Right lung (tissue), 10 donors: ENCODE measurements around the gene INSC. TPM values are rescaled to one million over a fixed set of nuclear protein-coding genes. Genes with fewer than 3 reads are reported as not detected.
"Not testable (repeated sequence)": the region's sequence is repeated elsewhere in the genome, so short reads cannot be mapped to it uniquely, and the experiment has no call there.

Source experiments
- DNase-seq, 2 donors: peaks; one replicate each; pipeline ENCODE4 v3.0.0-alpha.2; 2013
- long read RNA-seq, 8 donors: transcript quantifications; one replicate each; lab custom pipeline, GENCODE V29; 2026
- polyA plus RNA-seq, 5 donors: library from polyadenylated mRNA; unstranded; fragments of 120-200 nt; gene quantifications; one replicate each; pipeline versions ENCODE4 v1.2.1 to v1.2.3, GENCODE V29; 2013; ENCODE audit warnings: inconsistent platforms in 1 of 5, low replicate concordance in 1 of 5; ENCODE audit not compliant: insufficient read length in 5 of 5, insufficient read depth in 1 of 5

Gene INSC, protein sequence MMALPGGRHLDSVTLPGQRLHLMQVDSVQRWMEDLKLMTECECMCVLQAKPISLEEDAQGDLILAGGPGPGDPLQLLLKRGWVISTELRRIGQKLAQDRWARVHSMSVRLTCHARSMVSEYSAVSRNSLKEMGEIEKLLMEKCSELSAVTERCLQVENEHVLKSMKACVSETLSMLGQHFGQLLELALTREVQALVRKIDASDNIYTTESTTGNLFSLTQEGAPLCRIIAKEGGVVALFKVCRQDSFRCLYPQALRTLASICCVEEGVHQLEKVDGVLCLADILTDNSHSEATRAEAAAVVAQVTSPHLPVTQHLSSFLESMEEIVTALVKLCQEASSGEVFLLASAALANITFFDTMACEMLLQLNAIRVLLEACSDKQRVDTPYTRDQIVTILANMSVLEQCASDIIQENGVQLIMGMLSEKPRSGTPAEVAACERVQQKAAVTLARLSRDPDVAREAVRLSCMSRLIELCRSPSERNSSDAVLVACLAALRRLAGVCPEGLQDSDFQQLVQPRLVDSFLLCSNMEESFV
- polyA plus RNA-seq, result under 1 TPM; 0.21 to 0.72 (median 0.55) TPM
- long read RNA-seq, donor 1, result 0 reads
- long read RNA-seq, donor 2, result 0 reads
- long read RNA-seq, donor 3, result 0 reads
- long read RNA-seq, donor 4, result 0 reads
- long read RNA-seq, donor 5, result 0 reads
- long read RNA-seq, donor 6, result 0 reads
- long read RNA-seq, donor 7, result 0 reads
- long read RNA-seq, donor 8, result 0 reads

DNA sequence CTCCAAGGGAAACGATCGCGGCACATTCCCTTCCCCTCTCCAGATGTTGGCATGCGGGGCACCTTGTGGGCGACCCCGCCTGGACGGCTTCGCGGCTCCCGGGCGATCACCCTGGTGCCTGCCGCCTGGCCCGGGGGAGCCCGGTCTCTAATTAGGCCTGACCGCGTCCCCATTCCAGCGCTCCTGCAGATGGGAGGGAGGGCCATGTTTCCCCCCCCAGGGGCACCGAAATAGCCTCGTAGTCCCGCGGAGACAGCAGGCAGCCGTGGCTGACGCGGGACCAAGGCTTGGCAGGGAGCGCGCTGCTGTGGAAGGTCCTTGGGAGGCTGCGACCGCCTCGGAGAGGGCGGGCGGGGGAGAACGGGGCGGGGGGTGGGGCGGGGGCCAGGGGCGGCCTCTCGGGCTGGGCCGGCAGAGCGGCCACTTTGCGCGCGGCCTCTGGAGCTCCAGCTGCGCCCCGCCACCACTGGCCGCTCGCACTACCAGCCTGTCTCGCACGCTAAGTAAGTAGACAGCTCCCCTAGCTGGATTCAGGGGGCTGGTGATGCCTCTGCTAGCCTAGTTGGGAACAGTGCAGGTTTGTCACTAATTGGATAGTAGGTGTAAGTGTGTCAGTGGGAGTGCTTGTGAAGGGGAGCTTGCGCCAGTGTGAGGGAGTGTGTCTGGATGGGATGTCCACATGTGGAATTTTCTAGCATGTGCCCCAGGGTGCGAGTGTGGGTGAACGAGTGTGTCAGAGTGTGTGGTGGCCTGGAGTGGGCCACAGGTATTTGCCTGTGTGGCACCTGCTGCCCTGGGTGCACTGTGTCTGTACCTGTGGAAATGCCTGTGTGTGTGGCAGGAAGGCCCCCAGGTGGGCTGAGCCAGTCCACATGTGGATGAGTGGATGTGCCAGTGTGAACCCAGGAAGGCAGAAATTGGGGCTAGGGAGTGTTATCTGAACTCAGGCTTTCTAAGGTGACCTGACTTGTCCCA is at the start of gene INSC:
Gene INSC (plus strand): TSS at position 423 of the 975 bp plus-strand sequence. CDS start 34,252 bp downstream, outside the sequence.
- peak; percentile 17 to 21 for DNase-seq

DNA sequence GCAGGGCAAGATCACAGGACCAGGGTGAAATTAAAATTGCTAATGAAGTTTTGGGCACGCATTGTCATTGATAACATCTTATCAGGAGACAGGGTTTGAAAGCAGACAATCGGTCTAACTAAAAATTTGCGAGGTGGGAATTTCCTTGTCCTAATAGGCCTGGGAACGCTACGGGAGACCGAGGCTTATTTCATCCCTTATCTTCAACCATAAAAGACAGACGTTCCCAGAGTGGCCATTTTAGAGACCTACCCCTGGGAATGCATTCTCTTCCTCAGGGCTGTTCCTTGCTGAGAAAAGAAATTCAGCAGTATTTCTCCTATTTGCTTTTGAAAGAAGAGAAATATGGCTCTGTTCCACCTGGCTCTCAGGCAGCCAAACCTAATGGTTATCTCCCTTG is 45.0 kb upstream of the INSC start:
- DNase-seq, result not testable (repeated sequence)

DNA sequence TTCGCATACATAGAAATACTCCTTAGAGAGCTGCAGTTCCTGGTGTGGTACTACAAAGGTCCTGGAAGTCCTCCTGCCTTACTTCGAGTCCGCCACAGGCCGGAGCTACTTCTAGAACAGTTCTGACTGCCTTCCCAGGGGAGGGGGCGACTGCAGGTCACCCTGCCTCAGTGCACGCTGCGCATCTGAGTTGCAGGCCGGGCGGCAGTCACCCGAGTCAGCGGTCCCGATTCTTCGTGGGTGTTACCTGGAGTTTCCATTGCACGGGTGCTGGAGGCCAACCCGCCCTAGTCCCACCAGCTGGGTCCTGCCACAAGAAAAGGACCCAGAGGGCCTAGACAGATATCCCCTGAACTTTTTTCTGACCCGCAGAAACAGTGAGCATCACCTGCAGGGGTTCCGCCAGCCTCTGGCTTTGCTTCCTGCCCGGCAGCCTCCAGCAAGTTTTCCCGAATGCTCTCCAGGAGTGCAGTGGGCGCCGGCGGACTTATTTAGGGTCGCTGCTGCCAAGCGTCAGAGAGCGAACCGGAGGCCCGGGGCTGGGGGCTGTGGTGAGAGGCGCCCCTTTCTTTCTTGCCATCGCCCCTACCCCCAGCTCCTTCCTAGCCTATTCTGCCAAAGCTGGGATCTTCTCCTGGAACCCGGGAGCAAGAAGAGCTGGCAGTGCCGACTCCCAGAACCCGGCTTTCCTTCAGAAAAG is 43.0 kb upstream of the INSC start:
- no peak for DNase-seq

DNA sequence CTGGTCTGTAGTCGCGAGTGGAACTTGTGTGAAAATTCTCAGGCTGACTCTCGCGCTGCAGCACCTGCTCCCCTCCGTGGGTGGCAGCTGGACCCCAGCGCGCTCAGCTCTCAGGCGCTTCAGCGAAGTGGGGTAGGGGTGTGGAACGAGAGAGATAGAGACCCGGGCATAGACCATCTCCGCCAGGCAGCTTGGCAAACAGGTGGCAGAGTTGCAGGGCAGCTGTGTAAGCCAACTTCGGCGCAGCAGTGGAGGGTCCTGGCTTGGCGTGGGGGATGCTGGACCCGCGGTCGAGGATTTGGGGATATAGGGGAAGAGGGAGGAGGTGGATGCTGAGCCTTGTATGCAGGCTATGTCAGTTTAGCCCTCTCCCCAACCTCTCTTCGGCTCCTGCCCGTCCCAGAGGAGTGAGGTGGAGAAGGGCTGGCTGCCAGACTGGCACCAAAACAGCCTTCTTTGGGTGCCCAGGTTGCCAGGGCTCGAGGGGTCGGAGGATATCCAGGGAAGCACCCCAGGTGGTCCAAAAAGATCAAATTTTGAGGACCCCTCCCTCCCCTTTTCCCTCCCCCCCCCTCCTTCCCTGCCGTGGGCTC is 42.1 kb upstream of the INSC start:
- DNase-seq, result no peak

DNA sequence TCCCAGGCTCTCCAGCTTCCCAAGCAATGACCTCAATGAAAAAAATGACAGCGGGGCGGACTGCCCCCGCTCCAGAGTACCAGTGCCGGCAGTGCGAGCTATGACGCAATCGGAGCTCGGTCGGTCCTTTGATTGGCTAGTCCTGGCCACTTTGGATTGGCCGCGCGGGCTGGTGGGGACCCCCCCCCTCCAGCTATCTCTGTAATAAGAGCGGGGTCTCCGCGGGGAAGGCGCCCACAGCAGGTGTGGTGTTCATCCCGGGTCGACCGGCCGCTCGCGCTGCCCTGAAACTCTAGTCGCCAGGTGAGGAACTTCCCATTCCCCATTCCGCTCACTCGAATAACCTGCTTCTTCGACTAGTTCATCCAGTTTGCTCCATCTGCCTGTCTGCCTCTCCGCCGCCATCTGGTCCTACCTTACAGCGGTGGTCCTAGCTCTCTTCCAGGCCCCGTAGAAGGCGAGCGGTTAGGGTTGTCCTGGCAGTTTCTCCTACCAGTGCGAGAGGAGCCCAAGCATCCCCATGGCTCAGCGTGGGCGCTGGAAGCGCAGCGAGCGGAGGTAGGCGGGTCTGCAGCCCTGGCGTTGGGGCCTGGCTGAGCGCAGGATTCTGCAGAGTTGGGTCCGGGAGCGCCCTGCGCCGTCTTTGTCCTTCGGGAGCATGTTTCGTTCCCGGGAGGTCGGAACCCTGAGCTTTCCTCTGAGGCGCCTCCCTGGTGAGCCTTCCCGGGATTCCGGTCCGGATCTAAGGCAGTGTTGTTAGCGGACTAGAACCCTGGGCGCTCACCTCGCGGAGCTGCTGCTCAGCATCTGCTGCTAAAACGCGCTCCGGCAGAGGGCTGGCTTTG is 41.1 kb upstream of the INSC start, which contains the start of gene CALCB:
Gene CALCB (plus strand): TSS at position 233 of the 845 bp plus-strand sequence. CDS start 1,126 bp downstream, outside the sequence.
- DNase-seq, result peak; percentile 12 to 21

DNA sequence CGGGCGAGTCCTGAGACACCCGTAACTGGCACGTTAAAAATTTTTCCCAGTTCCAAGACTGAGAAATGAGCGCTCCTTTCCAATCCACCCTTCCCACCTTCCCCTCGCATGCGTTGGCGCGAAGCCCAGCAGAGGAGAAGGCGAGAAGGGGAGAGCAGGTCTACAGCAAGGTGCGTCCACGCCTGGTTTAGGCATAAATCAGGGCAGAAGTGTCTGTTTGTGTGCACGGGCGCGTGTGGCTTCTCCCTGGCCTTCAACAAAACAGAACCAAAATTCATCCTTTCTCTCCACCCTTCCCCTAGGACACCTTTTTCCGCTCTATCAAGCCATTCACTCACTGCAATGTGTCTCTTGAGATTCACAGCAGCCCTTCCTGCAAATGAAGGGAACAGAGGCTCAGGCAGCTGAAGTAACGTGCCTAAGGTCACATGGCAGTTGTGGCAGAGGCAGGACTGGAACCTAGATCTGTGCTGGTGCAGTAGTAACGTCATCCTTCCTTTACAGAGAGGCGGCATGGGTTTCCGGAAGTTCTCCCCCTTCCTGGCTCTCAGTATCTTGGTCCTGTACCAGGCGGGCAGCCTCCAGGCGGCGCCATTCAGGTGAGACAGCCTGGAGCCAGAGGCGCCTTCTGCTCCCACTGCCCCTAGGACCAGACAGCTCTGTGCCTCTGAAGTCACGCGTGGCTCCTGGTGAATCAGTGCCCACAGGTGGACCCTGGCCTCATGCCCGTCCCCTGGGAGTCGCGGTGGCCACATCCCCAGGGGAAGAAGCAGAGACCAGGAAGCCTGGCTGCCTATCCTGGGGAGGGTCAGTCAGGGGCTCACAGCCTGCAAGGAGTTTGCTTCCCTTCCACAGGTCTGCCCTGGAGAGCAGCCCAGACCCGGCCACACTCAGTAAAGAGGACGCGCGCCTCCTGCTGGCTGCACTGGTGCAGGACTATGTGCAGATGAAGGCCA is 40.2 kb upstream of the INSC start:
- DNase-seq, result peak; percentile 73 to 75

DNA sequence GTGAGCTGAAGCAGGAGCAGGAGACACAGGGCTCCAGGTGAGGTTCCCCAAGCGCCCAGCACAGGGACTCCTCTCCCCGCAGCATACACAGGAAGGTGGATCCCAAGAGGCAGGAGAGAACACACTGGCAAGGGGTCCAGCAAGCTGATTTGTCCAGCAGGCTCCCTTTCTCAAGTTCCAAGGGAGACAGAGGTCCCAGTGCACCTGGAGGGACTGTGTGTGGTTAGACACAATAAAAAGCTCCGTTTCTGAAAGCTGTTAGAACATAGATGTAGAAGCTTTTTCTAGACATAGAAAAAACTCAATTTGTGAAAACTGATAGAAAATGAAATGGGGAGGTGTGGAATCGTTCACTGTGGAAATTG is 39.6 kb upstream of the INSC start:
- DNase-seq, result no peak

DNA sequence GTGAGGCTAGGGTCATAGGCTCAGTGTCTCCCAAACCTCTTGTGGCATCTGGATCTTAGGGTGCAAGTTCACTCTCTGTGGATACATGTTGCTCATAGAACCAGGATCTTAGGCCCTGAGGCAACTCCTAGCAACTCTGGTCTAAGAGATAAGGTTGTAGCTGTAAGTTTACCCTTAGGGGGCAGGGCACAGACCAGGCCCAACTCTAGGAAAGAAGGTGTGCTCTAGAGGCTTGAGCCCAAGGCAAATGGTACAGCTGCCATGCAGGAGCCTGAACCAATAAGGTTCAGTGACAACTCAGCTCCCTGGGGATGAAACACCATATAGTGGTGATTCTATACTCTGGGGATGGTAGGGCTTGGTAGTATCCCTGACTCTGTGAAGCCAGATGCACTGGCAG is 23.5 kb upstream of the INSC start:
- DNase-seq, result no peak

DNA sequence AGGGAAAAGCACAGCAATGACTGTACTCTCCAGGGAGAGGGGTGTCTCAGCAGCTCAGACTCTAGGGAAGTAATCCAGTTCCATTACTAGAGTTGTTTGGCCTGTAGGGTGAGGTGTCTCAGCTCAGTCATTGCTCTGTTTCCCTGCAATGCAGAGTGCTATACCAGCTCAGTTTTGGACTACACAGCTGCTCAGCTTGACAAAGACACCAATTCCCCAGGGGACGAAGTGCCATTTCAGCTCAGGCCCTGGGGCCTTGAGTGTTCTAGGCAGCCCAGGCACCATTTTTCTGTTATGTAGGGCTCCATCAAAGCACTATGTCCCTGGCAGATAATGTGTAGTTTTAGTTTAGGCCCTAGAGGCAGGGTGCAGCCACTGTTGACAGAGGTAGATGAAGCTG is 23.1 kb upstream of the INSC start:
- no peak for DNase-seq

DNA sequence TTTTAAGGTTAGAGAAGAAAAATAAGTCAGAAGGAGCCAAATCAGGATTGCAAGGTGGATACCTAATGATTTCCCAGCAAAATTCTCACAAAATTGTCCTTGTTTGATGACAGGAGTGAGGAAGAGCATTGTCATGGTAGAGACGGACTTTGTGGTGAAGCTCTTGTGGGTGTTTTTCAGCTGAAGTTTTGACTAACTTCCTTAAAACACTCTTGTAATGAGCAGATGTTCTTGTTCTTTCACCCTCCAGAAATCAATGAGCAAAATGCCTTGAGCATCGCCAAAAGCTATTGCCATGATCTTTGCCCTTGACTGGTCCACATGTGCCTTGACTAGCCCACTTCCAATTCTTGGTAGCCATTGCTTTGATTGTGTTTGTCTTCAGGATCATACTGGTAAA is 21.3 kb upstream of the INSC start:
- DNase-seq, result no peak

DNA sequence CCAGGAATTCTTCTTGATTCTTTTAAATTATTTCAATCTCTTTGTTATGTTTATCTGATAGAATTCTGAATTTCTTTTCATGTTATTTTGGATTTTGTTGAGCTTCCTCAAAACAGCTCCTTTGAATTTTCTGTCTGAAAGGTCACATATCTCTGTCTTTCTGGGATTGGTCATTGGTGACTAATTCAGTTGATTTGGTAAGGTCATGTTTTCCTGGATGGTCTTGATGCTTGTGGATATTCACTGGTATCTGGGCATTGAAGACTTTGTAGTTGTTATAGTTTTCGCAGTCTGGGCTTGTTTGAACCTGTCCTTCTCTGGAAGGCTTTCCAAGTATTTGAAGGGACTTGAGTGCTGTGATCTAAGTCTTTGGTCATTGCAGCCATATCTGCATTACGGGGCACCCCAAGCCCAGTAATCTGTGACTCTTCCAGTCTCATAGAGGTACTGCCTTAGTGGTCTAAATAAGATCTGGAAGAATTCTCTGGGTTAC is 18.9 kb upstream of the INSC start:
- DNase-seq, result no peak

DNA sequence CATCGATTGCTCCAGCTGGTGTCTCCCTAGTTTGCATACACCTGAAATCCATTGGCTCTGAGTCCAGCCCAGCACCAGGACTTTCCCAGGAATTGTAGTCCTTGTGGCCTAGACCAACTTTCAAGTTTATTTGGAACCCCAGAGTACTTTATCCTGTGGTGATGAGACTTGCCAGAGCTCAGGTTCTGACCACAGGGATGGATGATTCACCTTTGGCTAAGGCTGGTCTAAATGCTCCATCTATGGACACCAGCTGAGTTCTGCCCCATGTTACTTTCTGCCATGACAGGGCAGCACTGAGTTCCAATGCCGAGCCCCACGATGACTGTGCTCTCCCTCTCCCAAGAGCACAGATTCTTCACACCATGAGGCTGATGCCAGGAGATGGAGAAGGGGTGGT is 17.3 kb upstream of the INSC start:
- DNase-seq, result no peak

DNA sequence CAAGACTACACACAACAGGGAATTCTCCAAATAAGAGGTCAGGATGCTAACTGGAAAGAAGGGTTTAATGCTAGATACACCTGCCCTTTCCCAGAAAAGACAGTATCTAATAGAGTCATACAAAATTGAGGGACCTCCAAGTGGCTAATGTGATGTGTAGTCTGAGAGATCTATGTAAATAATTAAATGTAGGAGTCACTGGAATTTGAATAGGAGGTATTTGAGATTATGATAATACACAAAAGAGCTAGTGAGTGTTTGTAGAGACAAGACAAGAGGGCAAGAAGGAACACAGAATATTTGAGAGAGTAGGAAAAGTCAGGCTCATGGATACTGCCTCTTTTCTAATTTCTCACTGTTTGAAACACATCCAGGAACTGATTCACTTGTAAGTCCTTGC is 15.5 kb upstream of the INSC start:
- DNase-seq, result no peak

DNA sequence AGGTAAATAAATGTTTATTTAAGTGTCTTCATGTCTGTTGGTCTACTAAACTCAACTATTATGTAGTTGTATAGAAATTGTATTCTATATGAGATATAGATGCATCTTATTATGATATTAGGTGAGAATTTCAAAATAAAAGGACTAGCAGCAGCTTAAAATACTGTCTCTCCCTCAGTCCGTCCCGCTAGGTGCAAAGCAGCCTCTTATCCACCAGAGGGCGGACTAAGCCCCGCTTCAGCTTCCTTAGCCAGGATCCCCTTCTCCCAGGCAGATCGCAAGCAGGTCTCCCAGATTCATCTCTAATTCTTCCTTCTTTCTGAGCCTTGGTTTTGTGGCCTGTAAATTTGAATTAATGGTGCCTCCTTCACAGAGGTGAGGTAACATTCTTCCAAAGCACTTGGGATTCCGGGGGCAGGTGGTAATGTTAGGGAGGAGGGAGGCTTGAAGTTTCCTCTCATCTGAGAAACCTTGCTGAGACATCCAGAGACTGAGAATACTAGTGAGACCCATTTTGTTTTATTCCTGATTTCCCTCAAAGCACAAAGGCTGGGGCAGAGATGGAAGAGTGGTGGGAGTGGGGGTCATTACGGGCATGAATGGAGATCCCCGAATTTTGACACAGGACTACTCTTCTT is 13.5 kb upstream of the INSC start:
- DNase-seq, result peak; percentile 35 to 57

DNA sequence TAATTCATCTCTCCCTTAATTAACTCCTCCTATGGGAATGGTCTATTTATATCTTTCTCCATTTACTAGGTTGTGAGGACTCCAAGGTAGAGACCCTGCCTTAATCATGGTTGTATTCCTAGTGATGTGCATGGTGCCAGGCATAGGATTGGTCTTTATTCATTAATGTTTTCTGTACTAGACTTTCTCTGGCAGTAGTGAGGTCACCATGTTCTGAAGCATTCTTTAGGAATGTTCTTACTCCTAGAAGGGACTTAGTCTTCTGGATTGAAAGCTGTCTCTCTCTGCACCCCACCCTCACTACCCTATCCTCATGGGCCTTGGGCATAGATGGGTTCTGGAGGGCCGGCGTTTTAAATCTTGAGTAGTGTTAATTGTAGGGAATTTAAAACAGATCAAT is 10.6 kb upstream of the INSC start:
- no peak for DNase-seq

DNA sequence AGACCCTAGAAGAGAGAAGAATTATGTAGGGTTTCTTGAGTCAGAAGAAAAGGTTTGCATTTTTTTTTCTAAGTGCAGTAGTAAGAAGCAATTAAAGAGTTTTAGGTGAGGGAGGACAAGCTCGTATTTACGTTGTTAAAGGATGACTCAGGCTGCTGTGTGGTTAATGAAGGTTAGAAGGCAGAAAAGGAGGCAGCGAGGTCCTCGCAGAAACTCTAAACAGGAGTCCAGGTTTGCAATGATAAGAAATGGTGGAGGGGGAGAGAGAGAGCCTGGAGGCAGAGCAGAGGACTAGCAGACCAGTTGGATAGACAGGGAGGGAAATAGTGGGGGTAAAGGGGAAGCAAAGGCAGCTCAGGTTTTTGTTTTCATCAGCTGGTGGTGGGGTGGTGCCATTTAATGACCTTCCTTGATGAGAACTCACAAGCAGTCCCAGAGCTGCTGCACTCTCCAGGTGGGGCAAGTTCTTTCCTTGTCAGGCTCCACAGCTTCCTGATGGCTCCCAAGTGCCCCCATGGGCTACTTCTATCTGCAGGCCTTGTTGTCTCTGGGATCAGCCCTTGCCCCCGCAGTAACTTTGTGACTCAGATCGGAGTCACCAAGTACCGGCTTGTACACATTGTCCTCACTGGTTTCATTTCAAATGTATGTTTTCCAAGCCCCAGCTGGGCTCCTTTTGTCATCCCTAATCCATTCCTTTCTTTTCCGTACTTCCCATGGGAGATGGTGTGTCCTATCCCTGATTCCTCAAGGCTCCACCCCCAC is 8.3 kb upstream of the INSC start:
- no peak for DNase-seq
